ENCODE results near the gene EXOC5. TPM values are rescaled to one million over a fixed set of nuclear protein-coding genes. Genes with fewer than 3 reads are reported as not detected.

EXOC5 gene
- total RNA-seq, 1 experiment from 2014 or later, result 62.4 TPM

DNA sequence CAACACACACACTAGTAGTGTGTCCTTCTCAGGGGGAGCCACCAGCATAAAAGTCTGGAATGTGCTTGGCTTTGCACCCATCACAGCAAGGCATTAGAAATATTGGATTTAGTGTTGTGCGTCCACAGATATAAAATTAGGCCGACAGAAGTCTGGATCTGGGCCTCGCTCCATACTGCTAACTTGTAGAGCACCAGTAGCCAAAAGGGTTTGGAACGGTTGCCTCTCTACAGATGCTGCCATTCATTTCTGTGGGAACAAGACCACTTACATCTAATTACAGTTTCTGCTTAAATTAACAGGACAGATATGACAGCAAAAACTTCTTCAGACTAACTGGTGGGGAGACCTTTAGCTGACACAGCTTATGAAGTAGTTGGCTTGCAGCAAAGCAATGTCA, 94.2 kb downstream of the EXOC5 start:
- H3K27ac Mint-ChIP-seq (ENCODE audit: unreplicated experiment), result no peak overlapping the region
- H3K4me3 Mint-ChIP-seq (ENCODE audit: low read depth, unreplicated experiment), result no peak overlapping the region
- DNase-seq, result no peak
- intact Hi-C loops (cut with micrococcal nuclease; ENCODE audit: unreplicated experiment), result no loop called here
- H3K9me3 Mint-ChIP-seq (ENCODE audit: low read depth, unreplicated experiment), result no peaks in the 10 kb centered on the region
- no TSS peak for BruUV-seq (replicated peaks)
- peaks cover 69% of the 10 kb centered on the region for H3K27me3 Mint-ChIP-seq (ENCODE audit: unreplicated experiment)
- H3K4me1 Mint-ChIP-seq (ENCODE audit: low read depth, unreplicated experiment), result no peaks in the 10 kb centered on the region
- TF ChIP-seq, protein P1, sequence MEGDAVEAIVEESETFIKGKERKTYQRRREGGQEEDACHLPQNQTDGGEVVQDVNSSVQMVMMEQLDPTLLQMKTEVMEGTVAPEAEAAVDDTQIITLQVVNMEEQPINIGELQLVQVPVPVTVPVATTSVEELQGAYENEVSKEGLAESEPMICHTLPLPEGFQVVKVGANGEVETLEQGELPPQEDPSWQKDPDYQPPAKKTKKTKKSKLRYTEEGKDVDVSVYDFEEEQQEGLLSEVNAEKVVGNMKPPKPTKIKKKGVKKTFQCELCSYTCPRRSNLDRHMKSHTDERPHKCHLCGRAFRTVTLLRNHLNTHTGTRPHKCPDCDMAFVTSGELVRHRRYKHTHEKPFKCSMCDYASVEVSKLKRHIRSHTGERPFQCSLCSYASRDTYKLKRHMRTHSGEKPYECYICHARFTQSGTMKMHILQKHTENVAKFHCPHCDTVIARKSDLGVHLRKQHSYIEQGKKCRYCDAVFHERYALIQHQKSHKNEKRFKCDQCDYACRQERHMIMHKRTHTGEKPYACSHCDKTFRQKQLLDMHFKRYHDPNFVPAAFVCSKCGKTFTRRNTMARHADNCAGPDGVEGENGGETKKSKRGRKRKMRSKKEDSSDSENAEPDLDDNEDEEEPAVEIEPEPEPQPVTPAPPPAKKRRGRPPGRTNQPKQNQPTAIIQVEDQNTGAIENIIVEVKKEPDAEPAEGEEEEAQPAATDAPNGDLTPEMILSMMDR (IDR thresholded peaks at IDR 0.05; ENCODE audit: unreplicated experiment), result no peak
- CTCF ChIA-PET, result no interaction called here
- no peaks in the 10 kb centered on the region for H3K36me3 Mint-ChIP-seq (ENCODE audit: insufficient read depth, unreplicated experiment)

DNA sequence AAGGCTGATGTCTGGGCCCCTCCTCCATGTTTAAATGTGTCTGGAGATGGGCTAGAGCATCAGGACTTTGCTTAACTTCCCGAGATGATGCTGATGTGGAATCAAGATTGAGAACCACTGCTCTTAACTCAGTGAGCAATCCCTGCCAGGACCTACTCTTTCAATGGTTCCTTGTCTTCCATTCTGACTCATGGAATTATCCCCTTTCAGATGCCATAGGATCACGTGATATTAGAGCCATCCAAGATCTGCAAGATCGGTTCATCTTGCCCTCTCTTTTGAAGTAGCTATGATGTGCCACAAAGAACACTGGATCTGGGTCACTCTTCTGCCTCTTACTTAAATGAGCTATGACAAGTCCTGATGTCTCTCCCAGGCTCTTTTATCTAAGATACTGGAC, 96.8 kb downstream of the EXOC5 start:
- H3K4me1 Mint-ChIP-seq (ENCODE audit: low read depth, unreplicated experiment), result no peaks in the 10 kb centered on the region
- TF ChIP-seq, protein P1 (IDR thresholded peaks at IDR 0.05; ENCODE audit: unreplicated experiment), result no peak
- no peak overlapping the region for H3K4me3 Mint-ChIP-seq (ENCODE audit: low read depth, unreplicated experiment)
- CTCF ChIA-PET, result no interaction called here
- H3K9me3 Mint-ChIP-seq (ENCODE audit: low read depth, unreplicated experiment), result no peaks in the 10 kb centered on the region
- H3K27me3 Mint-ChIP-seq (ENCODE audit: unreplicated experiment), result peaks cover 54% of the 10 kb centered on the region
- BruUV-seq (replicated peaks), result no TSS peak
- H3K27ac Mint-ChIP-seq (ENCODE audit: unreplicated experiment), result no peak overlapping the region
- no peaks in the 10 kb centered on the region for H3K36me3 Mint-ChIP-seq (ENCODE audit: insufficient read depth, unreplicated experiment)
- DNase-seq, result no peak
- intact Hi-C loops (cut with micrococcal nuclease; ENCODE audit: unreplicated experiment), result no loop called here

DNA sequence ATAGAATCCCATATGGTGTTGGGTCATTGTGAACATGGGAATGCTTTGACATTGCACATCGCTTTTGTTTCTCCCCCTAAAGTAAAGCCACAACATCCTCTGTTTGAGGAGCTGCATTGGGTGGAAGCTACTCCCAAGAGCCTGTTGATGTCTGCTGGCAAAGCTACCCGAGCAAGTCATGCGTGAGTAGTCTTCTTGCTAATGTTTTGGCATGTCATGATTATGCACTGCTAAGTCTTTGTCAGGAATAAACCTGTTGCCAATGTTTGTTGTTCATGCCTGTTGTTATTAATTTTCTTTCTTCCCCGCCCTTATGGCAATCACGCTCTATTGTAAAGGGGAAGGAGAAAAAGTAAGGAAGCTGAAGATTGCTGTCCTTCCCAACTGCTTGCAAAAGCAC, 97.3 kb downstream of the EXOC5 start:
- H3K36me3 Mint-ChIP-seq (ENCODE audit: insufficient read depth, unreplicated experiment), result no peaks in the 10 kb centered on the region
- DNase-seq, result no peak
- no peak overlapping the region for H3K4me3 Mint-ChIP-seq (ENCODE audit: low read depth, unreplicated experiment)
- no peak overlapping the region for H3K27ac Mint-ChIP-seq (ENCODE audit: unreplicated experiment)
- CTCF ChIA-PET, result no interaction called here
- no peaks in the 10 kb centered on the region for H3K9me3 Mint-ChIP-seq (ENCODE audit: low read depth, unreplicated experiment)
- H3K4me1 Mint-ChIP-seq (ENCODE audit: low read depth, unreplicated experiment), result no peaks in the 10 kb centered on the region
- TF ChIP-seq, protein P1 (IDR thresholded peaks at IDR 0.05; ENCODE audit: unreplicated experiment), result no peak
- intact Hi-C loops (cut with micrococcal nuclease; ENCODE audit: unreplicated experiment), result no loop called here
- peaks cover 52% of the 10 kb centered on the region for H3K27me3 Mint-ChIP-seq (ENCODE audit: unreplicated experiment)
- no TSS peak for BruUV-seq (replicated peaks)

DNA sequence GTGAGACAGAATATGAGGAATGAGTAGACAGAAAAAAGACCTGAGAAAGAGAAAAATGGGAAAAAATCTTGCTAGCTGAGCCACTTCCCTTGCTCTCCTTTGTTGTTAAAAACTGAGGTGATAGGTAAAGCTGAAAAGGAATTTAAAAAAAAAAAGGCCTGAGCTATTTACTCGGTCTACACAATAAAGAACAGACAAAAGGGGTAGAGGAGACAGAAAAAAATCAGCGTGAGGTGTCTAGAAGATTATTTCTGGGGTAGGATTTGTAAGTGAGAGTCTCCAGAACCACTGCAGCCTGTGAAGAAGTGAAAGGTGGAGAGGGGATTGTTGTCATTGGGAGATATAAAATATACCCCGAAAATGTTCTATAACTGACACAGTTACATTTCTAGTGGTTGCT, 98.8 kb downstream of the EXOC5 start:
- H3K4me3 Mint-ChIP-seq (ENCODE audit: low read depth, unreplicated experiment), result no peak overlapping the region
- H3K4me1 Mint-ChIP-seq (ENCODE audit: low read depth, unreplicated experiment), result no peaks in the 10 kb centered on the region
- CTCF ChIA-PET, result no interaction called here
- no peak overlapping the region for H3K27ac Mint-ChIP-seq (ENCODE audit: unreplicated experiment)
- peaks cover 41% of the 10 kb centered on the region for H3K27me3 Mint-ChIP-seq (ENCODE audit: unreplicated experiment)
- no peaks in the 10 kb centered on the region for H3K9me3 Mint-ChIP-seq (ENCODE audit: low read depth, unreplicated experiment)
- DNase-seq, result no peak
- no TSS peak for BruUV-seq (replicated peaks)
- no peaks in the 10 kb centered on the region for H3K36me3 Mint-ChIP-seq (ENCODE audit: insufficient read depth, unreplicated experiment)
- TF ChIP-seq, protein P1 (IDR thresholded peaks at IDR 0.05; ENCODE audit: unreplicated experiment), result no peak
- intact Hi-C loops (cut with micrococcal nuclease; ENCODE audit: unreplicated experiment), result no loop called here
